PC-3 (cell line): ENCODE measurements around the gene RFC2. TPM values are rescaled to one million over a fixed set of nuclear protein-coding genes. Genes with fewer than 3 reads are reported as not detected.

Experiments
- ATAC-seq: fragments of 200-7000 bp; cut with Tn5 transposase; 2 replicates; pipeline ENCODE4 v1.9.1; 2020; ENCODE audit warnings: mild to moderate bottlenecking, moderate library complexity
- BruUV-seq: library from RNA; stranded (reverse); fragments of 400-500 nt; replicated peaks from 2 replicates; lab custom pipeline; 2021; lab: Mats Ljungman, UMichigan
- CTCF ChIA-PET: fragments of 300-600 bp; sonication (Branson Sonifier 250); formaldehyde crosslinking; loops from one replicate; lab custom pipeline; 2022; ENCODE audit warnings: antibody characterized with exemption; lab: Charles Lee
- POLR2A ChIA-PET: fragments of 300-600 bp; sonication (Branson Sonifier 250); formaldehyde crosslinking; loops from one replicate; lab custom pipeline; 2022; ENCODE audit warnings: antibody characterized with exemption; ENCODE audit not compliant: unreplicated experiment; lab: Charles Lee
- DNase-seq: peaks from one replicate; pipeline ENCODE4 v3.0.0-alpha.2; 2015
- H2AFZ ChIP-seq: fragments of 300-600 bp; sonication (generic); 2 replicates; pipeline ENCODE4 v1.6.0; 2016; ENCODE audit warnings: antibody characterized with exemption, low read length
- H3F3A ChIP-seq: fragments of 300-600 bp; sonication (generic); one replicate; pipeline ENCODE4 v1.6.0; 2017; ENCODE audit warnings: antibody characterized with exemption, low read length, control low read depth, mild to moderate bottlenecking; ENCODE audit not compliant: unreplicated experiment
- H3K27ac ChIP-seq: fragments of 300-600 bp; sonication (generic); 2 replicates; pipeline ENCODE4 v1.5.1; 2016; ENCODE audit warnings: mild to moderate bottlenecking, low read length
- H3K27me3 ChIP-seq: fragments of 300-600 bp; sonication (generic); 2 replicates; pipeline ENCODE4 v1.6.1; 2016; ENCODE audit warnings: low read length, mixed read lengths
- H3K36me3 ChIP-seq: fragments of 300-600 bp; sonication (generic); 2 replicates; pipeline ENCODE4 v1.6.1; 2016; ENCODE audit warnings: low read depth, mixed run types, low read length, mixed read lengths
- H3K4me1 ChIP-seq: fragments of 300-600 bp; sonication (generic); 2 replicates; pipeline ENCODE4 v1.5.1; 2016; ENCODE audit warnings: low read length; ENCODE audit not compliant: insufficient read depth
- H3K4me2 ChIP-seq: fragments of 300-600 bp; sonication (generic); 2 replicates; pipeline ENCODE4 v1.6.0; 2016; ENCODE audit warnings: low read length
- H3K4me3 ChIP-seq: fragments of 300-600 bp; sonication (generic); 2 replicates; pipeline ENCODE4 v1.5.1; 2016; ENCODE audit warnings: mild to moderate bottlenecking, low read length, mixed read lengths
- H3K79me2 ChIP-seq: fragments of 300-600 bp; sonication (generic); 2 replicates; pipeline ENCODE4 v1.6.1; 2017; ENCODE audit warnings: low read length, mixed read lengths
- H3K9ac ChIP-seq: fragments of 300-600 bp; sonication (generic); 2 replicates; pipeline ENCODE4 v1.6.0; 2016; ENCODE audit warnings: mild to moderate bottlenecking, low read length
- H3K9me2 ChIP-seq: fragments of 300-600 bp; sonication (generic); replicated peaks from 2 replicates; pipeline ENCODE4 v1.6.1; 2016; ENCODE audit warnings: mixed run types, low read length, mixed read lengths
- H3K9me3 ChIP-seq: fragments of 300-600 bp; sonication (generic); 2 replicates; pipeline ENCODE4 v1.6.1; 2016; ENCODE audit warnings: low read length, mixed read lengths
- H4K20me1 ChIP-seq: fragments of 300-600 bp; sonication (generic); 2 replicates; pipeline ENCODE4 v1.6.1; 2016; ENCODE audit warnings: low read length, mixed read lengths
- EZH2 ChIP-seq: fragments of 300-600 bp; sonication (generic); IDR thresholded peaks from one replicate; pipeline ENCODE4 v1.6.1; 2017; ENCODE audit warnings: antibody characterized with exemption, mild to moderate bottlenecking, low read length; ENCODE audit not compliant: unreplicated experiment
- EZH2phosphoT487 ChIP-seq: fragments of 300-600 bp; sonication (generic); IDR thresholded peaks from 2 replicates; pipeline ENCODE4 v1.6.1; 2018; ENCODE audit warnings: mild to moderate bottlenecking, antibody characterized with exemption, low read length, borderline replicate concordance
- intact Hi-C: fragments of 100-400 bp; cut with micrococcal nuclease; formaldehyde crosslinking; loops from 2 replicates; pipeline ENCODE4 v1.9.0; 2023
- total RNA-seq: library from RNA; depleted of rRNA; stranded (reverse); fragments of >200 nt; gene quantifications from 2 replicates; pipeline ENCODE4 v1.2.3, GENCODE V29; 2014
- TF ChIP-seq, protein P1 (sequence below): fragments of 300-600 bp; sonication (generic); conservative IDR thresholded peaks from 2 replicates; pipeline ENCODE4 v1.5.1; 2017; ENCODE audit warnings: antibody characterized with exemption, low read depth, mild to moderate bottlenecking, low read length

RFC2 gene
- total RNA-seq, 1 experiment from 2014 or later, result 60.4 TPM

- TF ChIP-seq EZH2 (no peak), EZH2phosphoT487 (no peak)
- TF ChIP-seq, protein P1, sequence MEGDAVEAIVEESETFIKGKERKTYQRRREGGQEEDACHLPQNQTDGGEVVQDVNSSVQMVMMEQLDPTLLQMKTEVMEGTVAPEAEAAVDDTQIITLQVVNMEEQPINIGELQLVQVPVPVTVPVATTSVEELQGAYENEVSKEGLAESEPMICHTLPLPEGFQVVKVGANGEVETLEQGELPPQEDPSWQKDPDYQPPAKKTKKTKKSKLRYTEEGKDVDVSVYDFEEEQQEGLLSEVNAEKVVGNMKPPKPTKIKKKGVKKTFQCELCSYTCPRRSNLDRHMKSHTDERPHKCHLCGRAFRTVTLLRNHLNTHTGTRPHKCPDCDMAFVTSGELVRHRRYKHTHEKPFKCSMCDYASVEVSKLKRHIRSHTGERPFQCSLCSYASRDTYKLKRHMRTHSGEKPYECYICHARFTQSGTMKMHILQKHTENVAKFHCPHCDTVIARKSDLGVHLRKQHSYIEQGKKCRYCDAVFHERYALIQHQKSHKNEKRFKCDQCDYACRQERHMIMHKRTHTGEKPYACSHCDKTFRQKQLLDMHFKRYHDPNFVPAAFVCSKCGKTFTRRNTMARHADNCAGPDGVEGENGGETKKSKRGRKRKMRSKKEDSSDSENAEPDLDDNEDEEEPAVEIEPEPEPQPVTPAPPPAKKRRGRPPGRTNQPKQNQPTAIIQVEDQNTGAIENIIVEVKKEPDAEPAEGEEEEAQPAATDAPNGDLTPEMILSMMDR, result no peak
- Histone ChIP-seq H3K27me3 (no peaks in the 10 kb centered on the region), H3K4me1 (no peaks in the 10 kb centered on the region), H2AFZ (no peak overlapping the region), H3K9ac (no peak overlapping the region), H3F3A (no peaks in the 10 kb centered on the region), H3K4me3 (no peak overlapping the region), H3K27ac (no peak overlapping the region), H4K20me1 (no peaks in the 10 kb centered on the region), H3K79me2 (no peaks in the 10 kb centered on the region), H3K9me2 (no peaks in the 10 kb centered on the region), H3K4me2 (no peak overlapping the region), H3K9me3 (no peaks in the 10 kb centered on the region), H3K36me3 (no peaks in the 10 kb centered on the region)
- no TSS peak for BruUV-seq
- ATAC-seq, result no peak
- no peak for DNase-seq
- CTCF ChIA-PET, result no interaction called here
- intact Hi-C loops, result no loop called here
- POLR2A ChIA-PET, result no interaction called here
These were observed 29.7 kb downstream of the RFC2 start for GRCh38 chr7:74224511-74224832.

GRCh38 chr7:74223711-74224510 lies 30.3 kb downstream of the RFC2 start:
- Histone ChIP-seq H3K27me3 (no peaks in the 10 kb centered on the region), H3K27ac (no peak overlapping the region), H3K4me3 (no peak overlapping the region), H3K9me3 (no peaks in the 10 kb centered on the region), H3K36me3 (no peaks in the 10 kb centered on the region), H2AFZ (no peak overlapping the region), H3K9ac (no peak overlapping the region), H3K4me1 (no peaks in the 10 kb centered on the region), H4K20me1 (no peaks in the 10 kb centered on the region), H3K4me2 (no peak overlapping the region), H3K9me2 (no peaks in the 10 kb centered on the region), H3F3A (no peaks in the 10 kb centered on the region), H3K79me2 (no peaks in the 10 kb centered on the region)
- CTCF ChIA-PET, result no interaction called here
- intact Hi-C loops, result no loop called here
- ATAC-seq, result no peak
- TF ChIP-seq, protein P1, result no peak
- no peak for TF ChIP-seq EZH2
- TF ChIP-seq EZH2phosphoT487, result no peak
- POLR2A ChIA-PET, result no interaction called here
- DNase-seq, result no peak
- BruUV-seq, result no TSS peak

DNA sequence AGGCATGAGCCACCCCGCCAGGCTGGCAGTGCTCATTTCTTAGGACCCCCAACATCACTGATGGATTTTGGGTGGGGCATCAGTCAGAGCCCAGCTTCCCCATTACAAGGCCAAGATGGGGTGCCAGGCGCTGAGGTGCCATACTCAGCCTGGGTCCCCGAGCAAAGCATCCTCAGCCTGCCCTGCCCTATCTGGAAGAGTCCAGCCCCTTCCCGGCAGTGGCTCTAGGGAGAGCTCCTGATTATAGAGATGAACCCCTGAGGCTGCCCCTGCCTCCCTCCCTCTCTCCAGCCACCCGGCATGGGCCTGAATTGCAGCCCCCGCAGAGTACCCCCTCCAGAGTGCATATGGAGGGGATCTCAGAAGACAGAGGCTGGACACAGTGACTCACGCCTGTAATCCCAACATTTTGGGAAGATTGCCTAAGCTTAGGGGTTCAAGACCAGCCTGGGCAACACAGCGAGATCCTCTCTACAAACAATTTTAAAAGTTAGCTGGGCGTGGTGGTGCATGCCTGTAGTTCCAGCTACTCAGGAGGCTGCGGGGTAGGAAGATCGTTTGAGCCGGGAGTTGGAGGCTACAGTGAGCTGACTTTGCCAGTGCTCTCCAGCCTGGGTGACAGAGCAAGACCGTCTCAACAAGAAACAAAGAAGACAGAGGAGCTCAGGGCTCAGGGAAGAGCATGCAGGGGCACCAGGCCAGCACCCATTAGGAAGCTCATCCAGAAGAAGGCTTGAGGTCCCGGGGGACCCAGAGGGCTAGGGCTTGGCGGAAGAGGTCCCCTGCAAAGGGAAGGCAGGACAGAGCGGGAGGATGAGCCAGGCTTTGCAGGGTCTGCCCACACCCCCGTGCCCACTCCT lies 31.1 kb downstream of the RFC2 start:
- H3K9ac ChIP-seq, result no peak overlapping the region
- no peaks in the 10 kb centered on the region for H3K79me2 ChIP-seq
- H3K4me2 ChIP-seq, result no peak overlapping the region
- no peak overlapping the region for H3K4me3 ChIP-seq
- H3K36me3 ChIP-seq, result no peaks in the 10 kb centered on the region
- no peak for TF ChIP-seq EZH2phosphoT487
- TF ChIP-seq, protein P1, result no peak
- no peak for TF ChIP-seq EZH2
- ATAC-seq, result no peak
- POLR2A ChIA-PET, result no interaction called here
- no TSS peak for BruUV-seq
- no peaks in the 10 kb centered on the region for H3F3A ChIP-seq
- CTCF ChIA-PET, result no interaction called here
- no peaks in the 10 kb centered on the region for H3K27me3 ChIP-seq
- H2AFZ ChIP-seq, result no peak overlapping the region
- intact Hi-C loops, result no loop called here
- H3K9me3 ChIP-seq, result no peaks in the 10 kb centered on the region
- no peaks in the 10 kb centered on the region for H4K20me1 ChIP-seq
- H3K4me1 ChIP-seq, result no peaks in the 10 kb centered on the region
- no peak overlapping the region for H3K27ac ChIP-seq
- H3K9me2 ChIP-seq, result no peaks in the 10 kb centered on the region
- DNase-seq, result no peak
